ENCODE results near the gene FAM50A.
A peak's percentile ranks its signal among the peaks of the same experiment; 100 is the strongest.

Gene FAM50A

DNA sequence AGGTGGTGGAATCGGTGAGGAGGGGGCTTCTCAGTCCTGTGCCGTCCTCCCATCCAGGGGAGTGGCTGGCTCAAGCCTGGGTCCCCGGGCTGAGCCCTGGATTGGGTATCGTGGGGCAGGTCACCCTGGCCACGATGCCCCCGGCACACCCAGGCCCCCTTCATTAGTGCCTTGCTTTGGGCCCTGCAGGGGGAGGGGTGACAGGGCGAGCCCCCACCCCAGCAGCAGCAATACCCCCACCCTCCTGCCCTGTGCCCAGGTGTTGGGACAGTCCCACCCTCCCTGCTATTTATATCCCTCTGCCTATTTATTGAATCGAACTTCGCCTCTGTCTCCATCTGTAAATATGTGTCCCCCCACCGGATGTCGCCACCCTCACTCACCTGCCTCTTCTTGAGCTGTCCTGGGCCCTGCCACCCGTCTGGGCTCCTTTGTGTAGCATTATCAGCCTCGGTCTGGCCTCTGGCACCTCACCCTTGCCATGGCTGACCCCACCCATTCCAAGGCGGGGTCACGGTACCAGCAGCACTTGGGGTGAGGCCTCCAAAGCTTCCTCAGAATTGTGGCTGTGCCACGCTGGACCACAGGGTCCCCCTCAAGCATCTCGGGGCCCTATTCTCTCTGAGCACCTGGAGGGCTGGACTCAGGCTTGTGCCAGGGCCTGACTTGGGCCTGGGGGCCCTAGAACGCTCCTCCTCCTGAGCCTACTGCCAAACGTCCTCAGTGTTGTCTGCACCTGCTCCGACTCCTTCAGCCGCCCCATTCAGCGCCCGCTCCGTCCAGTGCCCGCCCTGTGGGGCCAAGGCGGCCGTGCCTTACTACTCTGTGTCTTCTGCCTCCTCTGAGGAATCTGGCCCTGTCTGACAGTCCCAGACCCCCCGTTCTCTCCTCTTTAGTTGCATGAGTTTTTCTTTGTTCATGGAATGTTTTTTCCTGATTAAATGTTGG lies 29.0 kb downstream of the FAM50A start:
- Mint-ChIP-seq H3K4me1 (ENCODE audit: low read depth) (peaks cover 9% of the 10 kb centered on the region), H3K9me3 (no peaks in the 10 kb centered on the region), H3K36me3 (ENCODE audit: low read depth) (no peaks in the 10 kb centered on the region), H3K4me3 (no peak overlapping the region), H3K27me3 (ENCODE audit: low read depth) (no peaks in the 10 kb centered on the region), H3K27ac (no peak overlapping the region)

DNA sequence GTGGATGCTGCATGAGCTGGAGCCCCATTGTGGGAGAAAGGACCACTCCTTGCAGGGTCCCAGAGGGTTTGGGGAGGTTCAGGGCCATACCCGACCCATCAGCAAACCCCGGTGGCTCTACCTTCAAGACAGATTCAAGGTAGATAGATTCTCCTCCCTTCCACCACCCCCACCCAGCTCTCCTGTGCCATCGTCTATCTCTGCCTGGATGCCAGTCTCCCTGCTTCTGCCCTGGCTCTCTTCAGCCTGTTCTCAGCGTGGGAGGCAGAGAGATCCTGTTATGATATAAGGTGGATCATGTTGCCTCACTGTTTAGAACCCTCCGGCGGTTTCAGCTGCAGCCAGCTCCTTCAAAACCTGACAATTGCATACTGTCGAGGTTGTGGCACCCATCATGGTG lies 29.7 kb downstream of the FAM50A start:
- H3K36me3 Mint-ChIP-seq (ENCODE audit: low read depth): no peaks in the 10 kb centered on the region
- no peak overlapping the region for H3K27ac Mint-ChIP-seq
- no peak overlapping the region for H3K4me3 Mint-ChIP-seq
- peaks cover 9% of the 10 kb centered on the region for H3K4me1 Mint-ChIP-seq (ENCODE audit: low read depth)
- H3K9me3 Mint-ChIP-seq: no peaks in the 10 kb centered on the region
- H3K27me3 Mint-ChIP-seq (ENCODE audit: low read depth): no peaks in the 10 kb centered on the region

DNA sequence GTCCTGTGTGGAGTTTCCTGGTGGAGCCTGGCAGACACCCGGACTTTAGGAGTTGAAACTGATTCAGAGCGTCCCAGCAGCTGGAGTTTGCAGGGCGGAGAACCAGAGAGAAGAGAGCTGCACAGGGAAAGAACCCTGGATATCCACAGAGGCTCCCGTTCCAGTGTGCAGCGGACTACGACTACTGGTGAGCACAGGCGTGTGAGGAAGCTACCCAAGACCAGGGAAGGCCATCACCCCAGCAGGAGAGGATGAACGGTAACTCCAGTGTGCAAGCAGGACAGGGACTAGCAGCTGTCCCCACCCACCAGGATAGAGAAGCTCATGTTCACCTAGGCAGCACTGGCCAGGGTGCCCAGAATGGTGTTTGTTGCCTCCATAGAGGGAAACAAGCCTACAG lies 32.9 kb downstream of the FAM50A start:
- no peak overlapping the region for H3K4me3 Mint-ChIP-seq
- no peak overlapping the region for H3K27ac Mint-ChIP-seq
- H3K4me1 Mint-ChIP-seq (ENCODE audit: low read depth): peaks cover 12% of the 10 kb centered on the region
- no peaks in the 10 kb centered on the region for H3K27me3 Mint-ChIP-seq (ENCODE audit: low read depth)
- H3K9me3 Mint-ChIP-seq: no peaks in the 10 kb centered on the region
- H3K36me3 Mint-ChIP-seq (ENCODE audit: low read depth): no peaks in the 10 kb centered on the region

DNA sequence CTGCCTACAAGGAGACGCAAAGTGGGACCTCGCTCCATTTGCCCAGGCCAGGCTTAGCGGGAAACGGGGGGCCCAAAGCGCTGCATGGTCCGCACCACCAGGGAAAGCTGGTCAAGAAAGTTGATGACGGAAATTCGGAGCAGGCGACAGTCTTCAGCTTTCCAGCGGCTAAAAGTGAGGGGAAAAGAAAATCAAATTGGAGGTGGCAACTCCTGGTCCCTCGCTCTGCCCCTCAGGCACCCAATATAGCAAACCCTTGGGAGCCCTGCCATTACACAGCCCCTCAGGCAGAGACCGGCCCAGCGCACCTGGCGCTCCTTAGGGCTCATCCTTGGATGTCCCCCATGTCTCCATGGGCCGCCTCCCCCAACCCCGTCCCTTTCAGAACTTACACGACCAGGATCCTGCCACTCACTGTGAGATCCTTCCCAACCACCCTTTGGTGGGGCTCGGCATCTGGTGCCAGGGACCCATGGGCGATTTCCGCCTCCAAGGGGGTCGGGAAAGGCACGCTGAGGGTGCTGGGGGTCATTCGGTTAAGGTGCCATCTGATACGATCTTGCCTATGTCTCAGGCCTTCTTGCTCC lies 34.0 kb downstream of the FAM50A start:
- Mint-ChIP-seq H3K9me3 (no peaks in the 10 kb centered on the region), H3K27ac (peak overlapping the region; percentile 81), H3K36me3 (ENCODE audit: low read depth) (peaks cover 2% of the 10 kb centered on the region), H3K27me3 (ENCODE audit: low read depth) (no peaks in the 10 kb centered on the region), H3K4me3 (peak overlapping the region; percentile 86), H3K4me1 (ENCODE audit: low read depth) (peaks cover 12% of the 10 kb centered on the region)

DNA sequence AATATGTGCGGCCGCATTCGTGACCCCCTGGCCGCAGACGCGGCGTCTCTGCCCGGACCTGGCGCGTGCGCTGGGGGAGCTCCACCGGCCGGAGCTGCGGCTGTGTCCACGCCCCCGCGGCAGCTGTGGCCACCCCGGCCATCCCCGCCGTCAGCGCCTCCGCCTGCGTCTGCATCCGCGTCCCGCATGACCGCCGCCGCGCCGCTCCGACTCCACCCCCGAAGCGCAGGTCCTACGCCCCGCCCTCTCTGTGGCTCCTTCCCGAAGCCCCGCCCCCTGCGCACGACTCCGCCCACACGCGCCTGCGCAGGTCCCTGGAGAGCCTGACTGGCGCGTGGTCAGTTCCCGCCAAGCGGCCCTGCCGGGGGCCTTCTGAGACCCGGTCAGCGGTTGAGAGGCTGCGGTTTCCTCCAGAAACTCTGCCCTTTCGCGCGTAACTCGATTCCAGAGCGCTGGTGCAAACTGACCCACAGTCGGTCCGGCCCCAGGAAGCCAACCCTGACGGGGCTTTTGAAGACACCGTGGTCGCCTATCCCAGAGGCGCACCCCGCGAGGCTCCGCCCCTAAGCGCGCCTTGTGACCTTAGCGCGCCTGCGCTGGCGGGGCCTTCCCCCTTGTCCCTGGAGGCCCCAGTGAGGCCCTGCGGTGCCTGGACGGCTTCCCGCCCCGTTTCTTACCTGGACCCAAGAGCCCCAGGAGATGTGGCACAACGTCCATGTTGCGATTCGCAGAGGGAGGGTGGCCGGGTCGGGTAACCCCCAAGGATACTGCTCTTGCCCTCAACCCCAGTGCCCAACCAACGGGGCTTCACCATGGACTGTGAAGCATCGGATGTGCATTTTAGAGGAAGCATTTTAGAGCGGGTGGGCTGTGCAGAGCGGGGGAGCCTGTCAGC lies 35.0 kb downstream of the FAM50A start, which contains the start of gene LAGE3:
TSS of gene LAGE3 (minus strand) at position 554 of the 895 bp plus-strand sequence. CDS start at position 188, 366 bp downstream.
- peaks cover 6% of the 10 kb centered on the region for H3K36me3 Mint-ChIP-seq (ENCODE audit: low read depth)
- no peaks in the 10 kb centered on the region for H3K9me3 Mint-ChIP-seq
- peak within 1 kb of the TSS; percentile 86 for H3K4me3 Mint-ChIP-seq
- peaks cover 15% of the 10 kb centered on the region for H3K4me1 Mint-ChIP-seq (ENCODE audit: low read depth)
- peak within 1 kb of the TSS; percentile 83 for H3K27ac Mint-ChIP-seq
- no peaks in the 10 kb centered on the region for H3K27me3 Mint-ChIP-seq (ENCODE audit: low read depth)

DNA sequence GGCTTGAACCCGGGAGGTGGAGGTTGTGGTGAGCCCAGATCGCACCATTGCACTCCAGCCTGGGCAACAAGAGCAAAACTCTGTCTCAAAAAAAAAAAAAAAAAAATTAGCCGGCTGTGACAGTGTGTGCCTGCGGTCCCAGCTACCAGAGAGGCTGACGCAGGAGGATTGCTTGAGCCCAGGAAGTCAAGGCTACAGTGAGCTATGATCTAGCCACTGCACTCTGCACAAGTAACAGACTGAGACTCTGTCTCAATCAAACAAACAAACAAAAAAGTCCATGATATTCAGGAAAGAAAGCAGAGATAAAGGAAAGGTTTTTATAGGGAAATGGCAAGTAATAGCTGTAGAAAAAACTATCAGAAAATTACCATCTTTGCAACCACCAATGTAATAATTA lies 37.3 kb downstream of the FAM50A start:
- Mint-ChIP-seq H3K27ac (no peak overlapping the region), H3K9me3 (no peaks in the 10 kb centered on the region), H3K4me1 (ENCODE audit: low read depth) (peaks cover 11% of the 10 kb centered on the region)

DNA sequence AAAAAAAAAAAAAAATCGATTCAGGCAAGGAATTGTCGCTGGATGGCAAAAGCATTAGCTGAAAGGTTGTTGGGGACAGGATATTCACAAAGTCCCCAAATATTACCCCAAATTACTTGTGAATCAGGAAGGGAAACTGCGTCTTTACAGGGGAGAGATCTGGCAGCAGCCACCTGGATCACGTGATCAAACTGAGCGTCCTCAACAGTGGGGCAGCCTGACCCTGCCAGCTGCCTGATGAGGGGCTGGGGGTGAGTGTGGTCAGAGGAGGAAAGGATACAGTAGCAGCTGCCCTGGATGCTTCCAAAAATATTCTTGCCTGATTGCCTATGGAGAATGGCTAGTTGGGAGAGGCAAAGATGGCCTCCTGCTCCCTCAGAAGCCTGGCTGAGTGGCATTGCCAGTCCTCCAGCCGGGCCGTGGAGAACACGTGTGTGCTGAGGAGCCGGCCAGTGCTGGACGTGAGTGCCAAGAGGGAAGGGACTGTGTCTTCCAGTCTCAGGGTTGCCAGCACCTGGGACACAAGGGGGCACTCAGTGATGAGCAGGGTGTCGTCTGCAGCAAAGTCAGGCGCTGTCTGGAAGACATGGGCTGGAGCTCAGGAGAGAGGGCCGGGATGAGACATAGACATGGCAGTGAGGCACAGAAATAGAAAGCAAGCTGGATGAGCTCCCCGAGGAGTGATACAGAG lies 38.1 kb downstream of the FAM50A start:
- no peaks in the 10 kb centered on the region for H3K9me3 Mint-ChIP-seq
- no peak overlapping the region for H3K4me3 Mint-ChIP-seq
- no peak overlapping the region for H3K27ac Mint-ChIP-seq
- peaks cover 8% of the 10 kb centered on the region for H3K36me3 Mint-ChIP-seq (ENCODE audit: low read depth)
- no peaks in the 10 kb centered on the region for H3K27me3 Mint-ChIP-seq (ENCODE audit: low read depth)
- peaks cover 9% of the 10 kb centered on the region for H3K4me1 Mint-ChIP-seq (ENCODE audit: low read depth)

More for the DNA sequence above, 37.3 kb downstream of the FAM50A start:
- H3K36me3 Mint-ChIP-seq (ENCODE audit: low read depth): peaks cover 8% of the 10 kb centered on the region
- H3K4me3 Mint-ChIP-seq: no peak overlapping the region
- H3K27me3 Mint-ChIP-seq (ENCODE audit: low read depth): no peaks in the 10 kb centered on the region

DNA sequence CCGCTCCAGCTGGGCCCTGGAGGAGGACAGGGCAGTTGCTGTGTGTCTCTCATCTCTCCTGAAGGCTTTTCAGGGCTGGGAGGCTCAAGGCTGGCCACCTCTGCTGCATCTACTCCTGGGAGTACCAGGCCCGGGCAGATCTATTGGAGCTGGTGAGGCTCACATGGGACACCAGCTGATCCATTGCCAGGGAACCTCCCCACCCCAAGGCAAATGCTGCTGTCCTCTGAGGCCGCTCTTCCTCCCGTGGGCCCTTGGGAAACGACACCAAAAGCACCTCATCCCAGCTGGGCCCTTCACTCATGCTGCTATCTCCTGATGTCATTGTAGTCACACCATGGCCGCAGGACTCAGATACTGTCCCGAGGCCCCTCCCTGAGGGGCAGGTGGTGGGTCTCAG lies 38.8 kb downstream of the FAM50A start:
- H3K4me1 Mint-ChIP-seq (ENCODE audit: low read depth): peaks cover 6% of the 10 kb centered on the region
- no peaks in the 10 kb centered on the region for H3K27me3 Mint-ChIP-seq (ENCODE audit: low read depth)
- H3K9me3 Mint-ChIP-seq: no peaks in the 10 kb centered on the region
- no peak overlapping the region for H3K27ac Mint-ChIP-seq
- H3K4me3 Mint-ChIP-seq: no peak overlapping the region
- H3K36me3 Mint-ChIP-seq (ENCODE audit: low read depth): peaks cover 10% of the 10 kb centered on the region

DNA sequence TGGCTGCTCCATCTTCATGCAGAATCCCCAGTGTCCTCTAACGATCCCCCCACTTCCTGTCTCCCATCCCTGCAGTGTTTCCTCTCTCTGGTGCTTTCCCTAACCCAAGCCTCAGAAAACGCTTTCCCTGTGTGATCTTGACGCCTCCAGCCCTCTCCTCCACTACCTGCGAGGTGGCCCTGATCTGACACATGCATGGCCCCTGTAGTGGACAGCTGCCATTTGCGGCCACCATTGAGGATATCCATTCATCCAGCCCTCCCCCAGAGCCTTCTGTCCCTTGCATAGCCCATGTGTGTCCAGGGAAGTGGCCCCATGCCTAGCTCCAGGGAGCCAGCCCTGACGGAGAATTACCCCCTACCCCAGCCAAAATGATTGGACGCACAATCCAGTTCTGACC lies 39.4 kb downstream of the FAM50A start:
- Mint-ChIP-seq H3K9me3 (no peaks in the 10 kb centered on the region), H3K4me3 (no peak overlapping the region), H3K27ac (peak overlapping the region; percentile 26), H3K27me3 (ENCODE audit: low read depth) (no peaks in the 10 kb centered on the region), H3K36me3 (ENCODE audit: low read depth) (peaks cover 14% of the 10 kb centered on the region), H3K4me1 (ENCODE audit: low read depth) (peaks cover 8% of the 10 kb centered on the region)

DNA sequence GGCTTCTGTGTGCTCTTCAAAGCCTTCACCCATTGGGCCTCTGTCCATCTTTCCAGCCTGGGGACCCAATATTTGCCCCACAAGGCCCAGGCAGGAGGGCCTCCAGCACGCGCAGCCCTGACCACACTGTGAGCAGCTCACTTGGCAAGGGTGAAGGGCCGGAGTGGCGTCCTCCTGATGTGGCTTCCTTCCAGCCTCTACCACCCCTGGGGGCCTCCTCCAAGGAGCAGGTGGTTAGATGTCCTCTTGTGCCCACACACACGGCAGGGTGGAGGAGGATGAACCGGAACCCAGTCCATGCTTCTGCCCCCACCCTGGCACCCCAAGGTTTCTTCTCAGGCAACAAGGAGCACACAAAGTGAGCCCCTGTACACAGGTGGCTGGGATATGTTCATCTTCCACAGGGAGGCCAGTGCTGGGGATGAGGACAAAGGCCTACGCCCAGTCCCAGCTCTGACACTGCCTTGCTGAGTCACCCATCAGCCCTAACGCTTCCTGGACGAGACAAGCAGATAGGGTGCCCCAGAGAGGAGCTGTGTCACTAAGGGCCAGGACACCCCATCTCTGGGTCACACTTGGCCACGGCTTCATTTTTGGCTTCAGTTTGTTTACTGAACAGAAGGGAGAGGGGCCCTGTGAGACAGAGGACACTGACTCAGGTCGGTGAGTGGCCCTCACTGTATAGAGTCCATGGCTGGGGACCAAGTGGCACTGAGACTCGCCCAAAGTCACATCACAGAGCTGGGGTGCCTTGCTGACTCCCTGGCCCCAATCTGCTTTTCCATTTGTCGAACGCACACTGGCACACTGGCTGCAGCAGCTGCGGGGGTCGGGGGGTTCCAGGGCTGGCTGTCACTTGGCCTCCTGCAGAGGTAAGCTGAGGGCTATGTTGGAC lies 40.6 kb downstream of the FAM50A start:
- Mint-ChIP-seq H3K4me3 (no peak overlapping the region), H3K9me3 (no peaks in the 10 kb centered on the region), H3K27ac (no peak overlapping the region), H3K4me1 (ENCODE audit: low read depth) (peaks cover 8% of the 10 kb centered on the region), H3K36me3 (ENCODE audit: low read depth) (peaks cover 14% of the 10 kb centered on the region), H3K27me3 (ENCODE audit: low read depth) (no peaks in the 10 kb centered on the region)

DNA sequence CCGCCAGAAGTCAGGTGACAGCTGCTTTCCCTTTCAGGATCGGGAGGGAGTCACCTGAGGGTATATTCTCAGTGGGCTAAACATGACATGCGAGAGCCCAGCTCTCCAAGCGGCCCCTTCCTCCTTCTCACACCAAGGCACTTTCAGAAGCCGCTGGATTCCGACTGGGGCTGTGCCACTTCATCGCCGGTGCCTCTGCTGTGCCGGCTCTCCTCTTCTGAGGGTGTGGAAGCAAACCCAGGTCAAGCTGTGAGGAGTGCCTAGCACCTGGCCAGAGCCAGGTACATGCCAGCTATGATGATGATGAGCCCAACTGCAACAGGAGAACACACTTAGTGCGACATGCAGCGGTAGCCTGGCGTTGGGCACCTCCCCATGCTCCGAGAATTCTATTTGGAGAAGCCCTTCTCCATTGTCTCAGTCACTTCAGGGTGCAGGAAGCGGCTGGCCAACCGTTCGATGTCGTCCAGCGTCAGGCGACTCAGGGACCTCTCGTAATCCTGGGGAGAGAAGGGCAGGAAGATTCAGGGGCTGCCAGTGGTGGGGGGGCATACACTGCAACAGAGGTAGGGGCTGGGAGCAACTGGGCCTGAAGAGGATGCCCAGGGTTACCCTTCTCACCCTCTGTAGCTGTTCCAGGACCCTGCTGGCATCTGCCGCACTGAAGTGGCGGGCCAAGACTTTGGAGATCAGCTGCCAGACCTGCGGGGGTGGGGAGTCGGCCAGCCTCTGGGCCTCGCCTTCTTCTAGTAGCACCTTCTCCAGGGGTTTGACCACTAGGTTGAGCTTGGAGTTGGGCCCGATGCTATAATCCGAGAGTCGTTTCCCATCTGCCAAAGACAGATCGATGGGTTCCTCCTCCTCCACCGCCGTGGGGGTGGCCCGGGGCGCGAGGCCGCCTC lies 41.5 kb downstream of the FAM50A start:
- peak overlapping the region; percentile 68 for H3K4me3 Mint-ChIP-seq
- peaks cover 16% of the 10 kb centered on the region for H3K36me3 Mint-ChIP-seq (ENCODE audit: low read depth)
- no peaks in the 10 kb centered on the region for H3K27me3 Mint-ChIP-seq (ENCODE audit: low read depth)
- peak overlapping the region; percentile 57 for H3K27ac Mint-ChIP-seq
- H3K9me3 Mint-ChIP-seq: no peaks in the 10 kb centered on the region
- H3K4me1 Mint-ChIP-seq (ENCODE audit: low read depth): peaks cover 11% of the 10 kb centered on the region

DNA sequence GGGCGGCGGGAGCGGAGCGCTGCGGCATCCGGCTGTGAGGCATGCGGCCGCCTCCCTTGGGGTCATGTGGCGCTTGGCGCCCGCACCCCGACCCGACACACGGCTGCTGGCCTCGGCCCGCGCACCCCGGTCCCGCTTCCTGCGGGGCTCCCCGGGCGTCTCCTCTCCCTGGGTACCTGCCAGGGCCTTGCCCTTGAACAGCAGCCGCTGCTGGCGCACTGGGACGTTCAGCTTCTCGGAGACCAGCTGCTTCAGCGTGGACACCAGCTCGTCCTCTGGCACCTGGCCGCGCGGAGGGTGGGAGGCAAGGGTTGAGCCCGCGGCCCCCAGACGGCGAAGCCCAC lies 42.1 kb downstream of the FAM50A start:
- Mint-ChIP-seq H3K27ac (no peak overlapping the region), H3K9me3 (no peaks in the 10 kb centered on the region), H3K4me1 (ENCODE audit: low read depth) (peaks cover 11% of the 10 kb centered on the region), H3K4me3 (peak overlapping the region; percentile 21), H3K36me3 (ENCODE audit: low read depth) (peaks cover 16% of the 10 kb centered on the region), H3K27me3 (ENCODE audit: low read depth) (no peaks in the 10 kb centered on the region)

Data from T-helper 1 cell treated with Interleukin-12 subunit alpha and Interleukin-12 subunit beta and Interleukin-4 antibody, amounts not matched to agents 30 μg/mL and 1 μg/mL, for 36 hours (primary cell).